HG03571 (cell line): ENCODE results near the gene DENND6B.

Experiments used
- ATAC-seq: cut with Tn5 transposase; IDR thresholded peaks from one replicate; pipeline ENCODE4 v1.9.1; 2021; ENCODE audit not compliant: unreplicated experiment

The DENND6B gene

DNA sequence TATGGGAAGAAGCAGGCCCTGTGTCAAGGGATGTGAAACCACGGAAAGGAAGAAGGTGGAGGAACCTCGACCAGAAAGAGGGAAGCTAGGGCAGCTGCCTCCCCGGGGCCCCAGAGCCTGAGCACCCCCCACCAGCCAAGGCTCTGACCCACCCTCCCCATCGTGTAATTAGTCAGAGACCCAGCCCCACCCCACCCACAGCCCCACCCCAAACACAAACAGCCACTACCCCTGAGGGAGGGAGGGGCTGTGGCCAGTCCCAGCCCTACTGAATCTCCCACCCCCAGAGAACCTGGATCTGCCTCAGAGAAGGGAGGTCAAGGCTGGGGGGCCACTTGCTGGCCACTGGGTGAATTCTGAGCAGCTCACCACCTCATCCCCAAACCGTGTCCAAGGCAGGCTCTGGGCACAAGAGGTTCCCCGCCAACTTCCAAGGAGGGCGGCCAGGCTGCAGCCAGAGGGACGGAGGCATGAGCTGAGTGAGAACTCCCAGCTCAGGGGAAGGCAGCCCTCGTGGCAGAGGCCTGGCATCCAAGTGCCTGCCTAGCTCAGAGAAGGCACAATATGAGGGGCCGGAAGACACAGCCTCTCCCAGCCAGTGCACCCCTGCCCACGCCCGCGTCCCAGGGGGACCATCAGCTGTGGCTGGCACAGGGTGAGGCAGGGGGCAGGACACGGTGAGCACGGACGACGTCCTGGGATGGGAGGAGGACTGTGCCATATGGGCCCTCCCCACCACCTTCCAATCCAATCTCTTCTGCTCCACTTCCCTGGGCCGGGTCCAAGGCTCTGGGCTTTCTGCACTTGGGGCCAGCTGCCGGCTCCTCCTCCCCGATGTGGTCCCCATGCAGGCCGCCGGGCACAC lies 22.1 kb downstream of the DENND6B start:
- ATAC-seq = no peak

DNA sequence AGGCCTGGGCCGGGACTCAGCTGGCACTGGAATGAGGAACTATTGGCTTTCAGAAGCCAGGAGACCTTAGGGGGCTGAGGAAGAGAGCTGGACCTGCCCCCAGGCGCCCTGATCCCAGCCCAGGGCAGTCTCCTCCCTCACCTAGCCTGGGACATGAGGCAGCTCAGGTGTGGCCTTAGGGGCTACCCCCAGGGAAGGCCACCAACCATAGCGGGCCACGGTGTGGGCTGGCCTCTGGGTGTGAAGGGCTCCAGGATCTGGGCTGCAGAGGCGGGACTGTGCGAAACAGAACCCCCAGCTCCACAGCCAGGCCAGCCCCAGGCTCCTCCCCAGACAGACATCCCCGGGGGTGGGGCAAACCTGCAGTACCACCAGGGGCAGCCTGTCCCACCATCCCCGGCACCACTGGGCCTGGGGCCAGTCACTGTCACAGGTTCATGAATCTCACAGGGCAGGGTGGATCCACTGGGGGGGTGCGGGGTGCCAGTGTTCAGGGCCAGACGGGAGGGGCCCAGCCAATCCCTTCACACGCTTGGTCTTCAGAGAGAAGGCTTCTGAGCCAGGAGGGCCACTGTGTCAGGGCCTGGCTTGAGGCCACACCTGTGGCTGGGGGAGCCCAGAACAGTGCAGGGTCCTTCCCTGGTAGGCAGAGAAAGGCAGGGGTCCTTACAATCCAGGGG lies 22.8 kb downstream of the DENND6B start:
- no peak for ATAC-seq

DNA sequence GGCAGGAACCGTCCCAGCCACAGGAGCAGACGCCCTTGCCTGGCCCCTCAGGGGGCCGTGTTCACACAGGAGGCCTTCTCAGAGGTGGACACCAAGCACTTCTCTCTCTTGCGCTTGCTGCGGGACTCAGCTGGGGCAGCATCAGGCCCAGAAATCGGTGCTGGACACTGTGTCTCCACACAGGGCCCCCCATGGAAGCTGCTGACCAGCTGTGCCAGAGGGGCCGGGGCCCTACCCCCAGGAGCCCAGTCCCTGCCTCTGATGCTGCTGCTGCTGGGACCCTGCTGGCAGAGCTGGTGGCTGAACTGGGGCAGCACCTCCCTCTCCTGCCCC lies 23.3 kb downstream of the DENND6B start:
- ATAC-seq = no peak

DNA sequence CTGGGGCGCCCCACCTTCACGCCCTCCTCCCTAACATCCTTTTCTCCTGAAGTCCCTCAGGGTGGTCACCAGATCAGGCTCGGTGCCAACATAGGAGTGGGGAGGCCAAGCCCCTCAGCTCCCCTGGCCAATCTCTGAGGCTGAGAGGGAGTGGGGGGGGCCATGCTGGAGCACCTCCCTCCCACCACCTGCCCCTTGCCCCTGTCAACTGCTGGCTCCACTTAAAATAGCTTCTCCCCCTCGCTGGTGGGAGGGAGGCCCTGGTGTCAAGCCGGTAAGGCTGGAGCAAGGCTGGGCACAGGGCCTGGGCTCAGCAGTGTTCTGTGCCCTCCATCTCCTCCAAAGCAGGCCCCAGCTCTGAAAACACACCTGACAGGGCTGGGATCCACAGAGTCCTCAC lies 24.2 kb downstream of the DENND6B start:
- ATAC-seq = no peak

DNA sequence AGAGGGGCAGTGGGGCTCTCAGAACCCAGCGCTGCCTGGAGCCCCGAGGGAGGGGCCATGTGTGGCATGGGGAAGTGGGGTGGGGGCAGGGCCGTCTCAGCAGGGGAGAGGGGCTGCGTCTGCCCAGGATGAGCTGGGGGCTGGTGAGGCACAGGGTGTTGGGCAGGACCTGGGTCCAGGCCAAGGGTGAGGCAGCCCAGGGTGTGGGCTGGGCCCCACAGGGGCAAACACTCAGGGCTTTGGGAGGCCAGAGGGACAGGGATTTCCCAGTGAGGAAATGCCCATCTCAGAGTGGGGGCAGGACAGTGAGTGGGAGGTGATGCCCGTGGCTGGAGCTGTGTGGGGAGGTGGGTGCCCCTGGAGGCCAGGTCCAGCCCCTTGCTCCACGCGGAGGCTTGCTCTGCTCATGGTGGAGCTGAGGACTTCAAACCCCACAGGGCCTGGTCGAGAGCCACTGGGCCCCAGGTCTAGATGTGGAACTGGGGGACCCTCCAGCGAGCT lies 24.7 kb downstream of the DENND6B start:
- ATAC-seq = no peak

DNA sequence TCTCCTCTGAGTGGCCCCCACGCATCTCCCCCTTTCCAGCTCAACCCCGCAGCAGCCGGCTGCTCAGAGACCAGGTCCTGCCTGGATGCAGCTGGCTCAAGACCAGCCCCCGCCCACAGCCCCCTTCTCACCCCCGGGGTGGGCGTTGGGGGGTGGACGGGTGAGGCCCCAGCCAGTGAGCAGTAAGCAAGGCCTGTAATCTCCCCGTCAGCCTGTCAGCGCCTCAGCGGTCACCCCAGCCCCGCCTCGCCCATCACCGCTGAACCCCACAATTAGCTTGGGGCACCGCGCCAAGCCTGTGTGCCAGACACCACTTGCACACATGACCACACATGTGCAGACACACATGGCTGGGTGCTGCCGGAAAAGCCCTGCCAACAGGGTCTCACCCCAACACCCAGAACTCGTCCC lies 25.2 kb downstream of the DENND6B start:
- no peak for ATAC-seq

DNA sequence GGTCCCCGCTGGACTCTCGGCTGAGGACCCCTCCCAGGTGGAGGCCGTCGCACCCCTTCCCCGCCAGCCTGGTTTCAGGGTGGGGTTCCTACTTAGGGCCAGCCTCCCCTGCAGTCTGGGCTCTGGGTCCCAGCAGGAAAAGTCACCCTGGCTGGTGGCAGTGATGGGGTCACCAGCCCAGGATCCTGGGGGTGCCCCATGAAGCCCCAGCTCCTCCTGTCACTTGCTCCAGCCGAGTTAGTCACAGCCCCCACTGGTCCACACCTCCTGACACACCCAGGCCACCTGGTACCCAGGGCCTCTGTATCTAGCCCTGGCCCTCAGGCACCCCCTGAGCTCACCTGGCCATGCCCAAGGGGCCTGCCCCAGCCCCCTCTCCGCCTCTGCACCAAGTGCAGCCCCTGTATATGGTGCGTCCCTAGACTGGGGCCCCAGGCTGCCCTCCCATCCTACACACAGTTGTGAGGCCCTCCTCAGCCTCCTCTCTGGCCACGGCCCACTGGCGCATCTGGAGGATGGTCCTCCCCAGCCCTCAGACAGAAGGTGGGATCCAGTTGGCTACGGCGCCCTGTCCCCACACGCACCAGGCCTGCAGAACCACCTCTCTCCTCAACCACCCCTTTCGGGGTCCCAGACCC lies 26.1 kb downstream of the DENND6B start:
- no peak for ATAC-seq

DNA sequence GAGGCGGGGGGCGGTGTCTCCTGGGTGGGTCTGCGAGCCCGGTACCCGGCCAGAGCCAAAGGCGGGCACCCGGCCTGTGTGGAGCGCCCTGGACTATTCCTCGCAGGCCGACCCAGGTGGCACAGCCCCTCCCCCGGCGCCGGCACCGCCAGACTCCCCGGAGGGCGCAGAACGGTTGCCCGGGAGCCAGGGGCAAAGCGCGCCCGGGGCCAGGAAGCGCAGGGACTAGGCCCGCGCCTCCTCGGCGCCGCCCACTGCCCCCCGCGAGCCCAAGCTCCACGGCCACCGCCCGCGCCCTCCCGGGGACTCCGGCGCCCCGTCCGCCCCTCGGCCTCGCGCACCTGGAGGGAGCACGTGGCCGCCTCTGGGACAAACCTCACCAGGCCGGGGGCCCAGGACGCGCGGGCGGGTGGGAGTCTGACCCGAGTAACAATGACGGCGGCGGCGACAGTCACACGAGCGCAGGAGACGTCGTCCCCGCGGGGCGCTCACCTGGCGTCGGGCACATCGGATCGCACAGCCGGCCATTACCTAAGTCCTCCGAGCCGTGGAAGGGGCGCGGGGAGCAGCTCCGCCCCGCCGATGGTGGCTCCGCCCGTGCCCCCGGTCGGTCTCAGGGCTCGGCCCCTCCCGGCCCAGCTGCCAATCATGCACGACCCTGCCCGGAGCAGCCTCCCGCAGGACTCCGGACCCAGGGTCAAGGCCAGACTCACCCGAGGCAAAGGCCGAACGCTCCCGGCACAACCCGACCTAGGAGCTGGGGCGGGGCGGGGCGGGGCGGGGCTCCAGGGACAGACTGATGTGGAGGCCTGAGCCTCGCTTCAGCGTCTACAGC lies 26.8 kb downstream of the DENND6B start:
- no peak for ATAC-seq

DNA sequence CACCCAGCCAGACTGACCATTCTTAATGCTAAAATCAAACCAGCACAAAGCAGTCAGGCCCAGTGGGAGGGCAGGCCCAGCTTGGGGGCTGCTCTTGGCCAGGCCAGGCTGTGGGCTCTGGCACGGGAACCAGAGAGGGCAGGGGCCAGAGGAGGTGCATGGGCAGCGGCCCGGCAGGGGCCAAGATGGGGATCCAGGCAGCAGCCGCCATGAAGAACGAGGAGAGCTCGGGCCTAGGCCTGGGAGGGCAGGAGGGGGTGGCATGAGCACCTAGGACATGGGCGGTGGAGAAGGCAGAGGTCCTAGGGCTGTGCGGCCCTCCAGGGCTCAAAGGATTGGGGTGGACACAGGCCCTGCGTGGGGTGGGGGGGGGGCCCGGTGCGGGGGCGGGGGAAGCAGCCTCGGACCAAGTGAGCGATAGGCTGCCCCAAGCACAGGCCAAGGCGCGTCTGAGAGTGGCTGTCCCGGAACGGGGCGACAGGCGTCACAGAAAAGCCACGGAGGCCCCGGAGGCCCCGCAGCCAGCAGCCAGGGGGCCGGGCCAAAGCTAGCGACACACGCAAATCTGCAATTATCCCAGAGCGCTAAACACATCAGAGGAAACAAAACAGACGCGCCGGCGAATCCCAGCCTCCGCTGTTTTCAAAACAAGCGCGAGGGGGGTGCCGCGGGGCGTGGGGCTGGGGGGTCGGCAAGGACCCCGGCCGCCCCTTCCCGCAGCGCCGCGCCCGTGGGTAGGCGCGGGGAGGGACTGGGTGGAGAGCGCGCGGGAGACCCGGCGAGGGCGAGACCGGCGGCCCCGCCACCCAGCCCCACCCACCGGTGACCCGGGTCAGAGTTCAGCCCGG lies 27.7 kb downstream of the DENND6B start:
- ATAC-seq = no peak

DNA sequence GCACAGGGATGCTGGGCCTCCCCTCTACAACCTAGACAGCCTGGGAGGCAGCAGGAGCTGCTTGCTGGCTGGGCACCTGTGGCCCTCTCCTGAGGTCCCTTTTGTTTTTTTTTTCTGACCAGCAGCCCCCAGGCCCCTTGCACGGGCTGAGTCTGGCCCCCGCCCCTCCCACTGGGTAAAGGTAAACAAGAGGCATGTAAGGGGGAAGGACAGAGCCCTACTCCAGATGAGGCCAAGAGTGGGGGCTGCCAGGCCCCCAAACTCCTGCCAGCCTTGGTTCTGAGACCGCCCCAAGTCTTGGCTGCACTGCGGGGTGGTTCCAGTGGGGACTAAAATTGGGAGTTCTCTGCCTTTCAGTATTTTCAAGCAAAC lies 28.6 kb downstream of the DENND6B start:
- no peak for ATAC-seq

DNA sequence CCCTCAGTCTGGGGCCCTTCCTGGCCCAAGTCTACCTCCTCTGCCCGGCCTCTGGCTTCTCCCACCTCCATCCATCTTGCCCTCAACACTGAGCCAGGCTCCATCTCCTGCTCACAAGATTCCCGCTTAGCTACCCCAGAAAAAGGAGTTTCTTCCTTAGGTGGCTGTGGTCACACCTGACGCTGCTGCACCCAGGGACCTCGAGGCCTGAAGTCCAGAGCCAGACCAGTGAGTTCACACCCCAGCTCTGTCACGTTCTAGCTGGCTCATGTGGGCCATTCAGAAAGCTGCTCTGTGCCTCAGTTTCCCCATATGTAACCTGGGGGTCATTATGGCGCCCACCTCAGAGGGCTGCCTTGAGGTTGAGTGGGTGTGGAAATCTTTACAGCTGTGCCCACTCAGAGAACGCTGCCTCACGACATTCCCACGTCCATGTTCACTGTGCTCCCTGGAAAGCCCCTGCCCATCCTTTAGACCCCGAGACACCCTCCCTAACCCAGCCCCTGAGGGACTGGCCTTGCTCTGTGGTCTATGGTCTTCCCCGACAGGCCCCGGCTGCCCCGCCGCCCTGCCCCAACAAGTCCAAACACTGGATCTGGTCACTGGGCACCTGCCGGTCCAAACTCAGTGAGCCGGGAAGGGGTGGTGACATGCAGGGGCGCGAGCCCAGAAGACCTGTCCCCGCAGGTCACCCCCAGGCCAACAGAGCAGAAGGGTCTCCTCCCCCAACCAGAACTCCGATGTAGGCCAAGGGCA lies 29.1 kb downstream of the DENND6B start:
- no peak for ATAC-seq

DNA sequence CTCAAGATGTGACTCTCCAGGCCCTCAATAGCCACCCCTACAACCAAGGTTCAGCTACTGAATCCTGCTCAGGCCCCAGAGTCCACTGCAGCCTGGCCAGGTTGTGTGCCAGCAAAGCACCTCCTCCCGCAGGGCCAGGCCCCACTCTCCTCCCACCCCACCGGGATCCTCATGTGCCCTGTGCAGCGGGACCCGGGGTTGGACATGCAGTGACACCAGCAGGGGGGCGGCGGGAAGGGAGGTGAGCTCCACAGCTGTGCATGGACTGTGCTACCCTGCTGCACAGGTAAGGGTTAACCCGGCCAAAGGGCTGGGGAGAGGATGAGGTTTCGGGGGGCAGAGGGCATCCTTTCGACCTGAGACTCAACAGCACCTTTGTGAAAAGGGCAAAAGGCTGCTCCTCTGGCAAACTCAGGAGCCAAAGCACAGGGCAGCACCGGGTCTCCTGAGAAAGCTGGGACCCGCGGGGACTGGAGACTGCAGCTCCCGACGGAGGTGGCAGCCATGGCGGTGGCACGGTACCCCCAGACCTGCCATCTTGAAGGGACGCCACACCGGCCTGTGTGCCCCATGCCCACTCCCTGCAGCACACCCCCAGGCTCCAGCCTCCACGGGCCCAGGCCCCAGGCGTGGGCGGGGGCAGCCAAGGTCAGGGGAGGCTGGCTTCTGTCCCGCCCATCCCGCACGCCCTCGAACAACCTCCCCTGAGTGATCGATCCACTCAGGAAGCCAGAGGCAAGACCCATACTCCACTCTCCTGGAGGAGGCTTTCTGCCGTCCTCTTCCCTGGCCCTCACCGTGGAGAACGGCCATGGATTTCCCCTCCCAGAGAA lies 29.9 kb downstream of the DENND6B start:
- no peak for ATAC-seq

DNA sequence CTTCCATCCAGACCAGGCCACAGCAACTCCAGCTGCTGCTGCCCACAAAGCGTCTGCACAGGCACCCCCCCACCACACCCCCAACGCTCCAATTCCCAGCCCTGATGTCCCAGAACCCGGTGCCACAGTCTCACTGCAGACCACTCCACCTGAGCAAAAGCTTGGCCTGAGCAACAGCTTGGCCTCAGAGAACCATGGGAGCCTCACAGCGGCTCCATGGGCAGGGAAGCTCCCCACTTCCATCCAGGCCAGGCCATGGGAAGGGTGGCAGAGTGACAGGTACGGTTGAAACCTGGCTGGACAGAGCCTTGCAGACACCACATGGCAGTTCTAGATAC lies 32.5 kb downstream of the DENND6B start:
- ATAC-seq = no peak

DNA sequence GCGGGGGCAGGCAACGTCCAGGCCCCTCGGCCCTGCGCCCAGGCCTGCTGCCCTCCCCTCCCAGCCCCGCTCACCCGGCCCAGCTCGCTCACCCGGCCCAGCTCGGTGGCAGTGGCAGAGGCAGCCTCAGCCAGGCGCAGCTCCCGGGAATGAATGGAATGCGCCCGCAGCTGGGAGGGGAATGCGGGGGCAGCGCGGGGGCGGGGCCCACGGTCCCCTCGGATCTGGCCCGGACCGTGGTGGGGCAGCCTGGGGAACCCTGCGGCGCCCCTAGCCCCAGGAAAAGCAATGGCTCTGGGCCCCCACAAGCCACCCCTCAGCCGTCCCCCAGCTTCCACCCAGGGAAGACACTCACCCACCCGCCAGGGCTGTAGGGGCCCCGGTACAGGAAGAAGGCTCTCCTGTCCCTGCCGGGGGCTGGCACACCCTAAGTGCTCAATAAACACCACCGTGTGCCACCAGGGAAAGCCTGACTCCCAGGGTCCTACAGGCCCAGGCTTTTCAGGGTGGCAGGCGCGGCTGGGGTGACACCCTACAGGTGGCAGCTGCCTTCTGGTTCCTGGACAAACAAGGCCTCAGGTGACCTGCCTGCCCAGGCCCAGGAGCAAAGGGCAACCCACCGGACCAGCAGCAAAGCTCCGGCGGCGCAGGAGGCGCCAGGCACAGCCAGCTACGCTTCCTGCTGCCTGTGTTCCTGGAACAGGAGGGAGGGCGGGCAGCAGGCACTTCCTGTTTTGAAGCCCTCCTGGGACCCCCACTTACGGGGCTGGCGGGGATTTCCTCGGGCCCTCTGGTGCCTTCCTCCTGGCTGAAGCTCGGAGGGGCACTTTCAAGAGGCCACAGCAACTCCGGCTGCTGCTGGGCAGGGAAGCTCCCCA lies 33.1 kb downstream of the DENND6B start:
- no peak for ATAC-seq

DNA sequence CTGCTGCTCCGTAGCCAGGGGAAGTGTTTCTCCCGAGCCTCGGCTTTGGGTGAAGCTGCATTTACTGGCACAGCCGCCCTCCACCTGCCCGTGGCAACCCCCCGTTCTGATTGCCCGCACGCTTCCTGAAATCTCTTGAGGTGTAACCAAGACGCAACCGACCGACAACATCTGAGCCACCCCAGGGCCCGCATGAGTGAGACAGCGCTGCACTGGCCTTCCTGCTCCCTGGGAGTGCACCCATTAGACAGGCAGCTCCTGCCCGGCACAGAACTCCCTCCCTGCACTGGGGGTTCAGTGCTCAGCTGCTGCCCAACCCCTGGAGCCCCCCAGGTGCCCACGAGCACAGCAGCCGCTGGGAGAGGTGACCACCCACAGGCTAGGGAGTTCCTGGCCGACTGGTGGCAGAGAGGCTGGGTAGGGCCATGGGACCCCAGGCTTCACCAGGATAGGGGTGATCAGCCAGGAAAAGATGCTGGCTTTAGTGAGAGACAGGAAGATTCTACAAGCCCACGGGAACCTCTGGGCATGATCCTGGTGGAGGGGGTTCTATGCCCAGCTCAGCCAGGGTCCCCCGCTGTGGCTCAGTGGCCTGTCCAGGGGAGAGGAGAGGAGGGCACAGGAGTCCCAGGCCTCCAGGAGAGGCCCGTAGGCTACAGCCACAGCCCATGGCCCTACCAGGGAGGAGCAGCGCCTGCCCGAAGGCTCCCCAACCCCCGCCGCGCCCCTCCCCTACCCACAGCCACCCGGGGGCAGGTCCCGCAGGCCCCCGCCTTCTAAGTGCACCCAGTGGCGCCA lies 34.0 kb downstream of the DENND6B start:
- no peak for ATAC-seq

DNA sequence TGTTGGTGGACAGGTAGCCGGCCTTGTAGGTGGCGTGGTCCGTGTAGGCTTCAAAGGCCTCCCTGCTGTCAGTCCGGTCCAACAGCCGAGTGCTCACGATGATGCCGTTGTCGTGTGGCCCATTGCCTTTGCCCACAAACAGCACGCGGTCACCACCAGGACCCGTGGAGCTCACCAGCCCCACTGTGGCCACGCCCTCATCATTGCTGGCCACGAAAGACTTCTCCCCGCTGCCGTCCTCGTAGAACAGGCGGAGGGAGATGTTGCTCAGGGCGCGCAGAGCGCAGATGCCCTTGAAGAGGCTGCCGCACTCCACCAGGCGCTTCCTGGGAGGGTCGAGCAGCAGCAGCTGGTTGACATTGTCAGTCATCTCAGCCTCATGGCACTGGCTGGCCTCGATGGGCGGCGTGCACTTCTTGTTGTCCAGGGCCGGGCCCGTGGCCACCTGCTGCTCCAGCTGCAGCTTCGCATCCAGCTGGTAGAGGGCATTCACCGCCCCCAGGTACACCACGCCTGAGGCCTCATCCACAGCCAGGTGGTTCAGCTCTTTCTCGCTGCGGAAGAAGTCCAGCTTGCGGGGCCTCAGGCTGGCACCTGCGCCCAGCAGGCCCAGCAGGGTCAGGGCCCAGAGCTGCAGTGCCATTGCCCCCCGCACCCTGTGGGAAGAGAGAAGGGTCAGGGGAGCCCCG lies 36.7 kb downstream of the DENND6B start:
- no peak for ATAC-seq
